Epithelial cell of proximal tubule (primary cell): Measurements from ENCODE around the gene ANKRD22. TPM values are rescaled to one million over a fixed set of nuclear protein-coding genes. Genes with fewer than 3 reads are reported as not detected.

ENCODE experiments used
- DNase-seq: peaks from one replicate; pipeline ENCODE4 v3.0.0-alpha.2; 2011; ENCODE audit warnings: low read depth
- H3K4me3 ChIP-seq: 2 replicates; pipeline ENCODE4 v1.5.1; 2011; ENCODE audit warnings: low read depth, mild to moderate bottlenecking, low read length
- total RNA-seq: library from RNA; depleted of rRNA; stranded (reverse); fragments of >200 nt; gene quantifications from 2 replicates; pipeline ENCODE4 v1.2.3, GENCODE V29; 2015
- TF ChIP-seq, protein P1 (sequence below): conservative IDR thresholded peaks from 2 replicates; pipeline ENCODE4 v1.5.1; 2012; ENCODE audit warnings: low read depth, mild to moderate bottlenecking, low read length

Gene ANKRD22
- total RNA-seq = 0.12 and 1.8 TPM in 2 replicates

DNA sequence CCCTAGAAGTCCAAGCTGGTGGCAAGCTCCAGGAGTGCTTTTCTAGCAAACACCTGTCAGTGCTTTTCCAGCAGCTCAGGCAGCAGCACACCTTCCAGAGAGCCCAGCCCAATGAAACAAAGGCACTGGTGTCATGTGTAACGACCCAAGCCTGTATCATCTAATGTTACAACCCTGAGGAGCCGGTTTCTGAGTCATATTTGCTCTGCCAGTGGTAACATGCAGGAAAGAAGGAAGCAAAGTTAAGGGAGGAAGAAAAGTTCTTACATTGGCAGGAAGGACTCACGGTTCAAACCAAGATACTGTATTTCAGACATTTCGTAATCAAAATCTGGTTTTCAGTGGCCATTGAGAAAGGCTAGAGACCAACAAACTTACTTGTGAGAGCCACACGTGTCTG is at the start of gene ANKRD22:
ANKRD22 (minus strand) TSS at position 139 of the 400 bp plus-strand sequence. CDS start 237 bp downstream, outside the sequence.
- TF ChIP-seq, protein P1, sequence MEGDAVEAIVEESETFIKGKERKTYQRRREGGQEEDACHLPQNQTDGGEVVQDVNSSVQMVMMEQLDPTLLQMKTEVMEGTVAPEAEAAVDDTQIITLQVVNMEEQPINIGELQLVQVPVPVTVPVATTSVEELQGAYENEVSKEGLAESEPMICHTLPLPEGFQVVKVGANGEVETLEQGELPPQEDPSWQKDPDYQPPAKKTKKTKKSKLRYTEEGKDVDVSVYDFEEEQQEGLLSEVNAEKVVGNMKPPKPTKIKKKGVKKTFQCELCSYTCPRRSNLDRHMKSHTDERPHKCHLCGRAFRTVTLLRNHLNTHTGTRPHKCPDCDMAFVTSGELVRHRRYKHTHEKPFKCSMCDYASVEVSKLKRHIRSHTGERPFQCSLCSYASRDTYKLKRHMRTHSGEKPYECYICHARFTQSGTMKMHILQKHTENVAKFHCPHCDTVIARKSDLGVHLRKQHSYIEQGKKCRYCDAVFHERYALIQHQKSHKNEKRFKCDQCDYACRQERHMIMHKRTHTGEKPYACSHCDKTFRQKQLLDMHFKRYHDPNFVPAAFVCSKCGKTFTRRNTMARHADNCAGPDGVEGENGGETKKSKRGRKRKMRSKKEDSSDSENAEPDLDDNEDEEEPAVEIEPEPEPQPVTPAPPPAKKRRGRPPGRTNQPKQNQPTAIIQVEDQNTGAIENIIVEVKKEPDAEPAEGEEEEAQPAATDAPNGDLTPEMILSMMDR = no peak
- no peak for DNase-seq
- no peak within 1 kb of the TSS for H3K4me3 ChIP-seq

DNA sequence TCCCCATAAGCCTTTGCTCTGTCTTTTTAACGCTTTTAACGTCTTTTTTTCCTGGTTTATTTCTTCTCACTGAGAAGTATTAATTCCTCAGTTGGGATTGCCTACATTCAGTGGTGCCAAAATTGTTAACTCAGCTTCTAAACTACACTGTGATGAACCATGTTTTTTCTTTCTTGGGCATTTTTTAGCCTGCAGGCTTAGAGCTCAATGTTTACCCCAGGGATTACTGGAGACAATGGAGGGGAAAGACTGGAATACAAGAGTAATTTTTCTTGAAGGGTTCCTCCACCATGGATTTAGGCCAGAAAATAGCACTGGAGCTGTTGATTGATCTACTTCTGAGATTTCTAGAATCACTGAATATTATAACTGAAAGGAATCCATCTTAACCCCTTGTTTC is 48.2 kb upstream of the ANKRD22 start:
- no peak overlapping the region for H3K4me3 ChIP-seq
- TF ChIP-seq, protein P1 = no peak

GRCh38 chr10:88898727-88899126 is 47.1 kb upstream of the ANKRD22 start:
- H3K4me3 ChIP-seq = no peak overlapping the region
- TF ChIP-seq, protein P1 = no peak

More for the DNA sequence above, 48.2 kb upstream of the ANKRD22 start:
- no peak for DNase-seq

GRCh38 chr10:88896994-88897853 is 45.6 kb upstream of the ANKRD22 start:
- no peak overlapping the region for H3K4me3 ChIP-seq
- TF ChIP-seq, protein P1 = no peak
- no peak for DNase-seq

More at GRCh38 chr10:88898727-88899126, 47.1 kb upstream of the ANKRD22 start:
- DNase-seq = no peak

GRCh38 chr10:88896372-88896993 is 44.8 kb upstream of the ANKRD22 start:
- TF ChIP-seq, protein P1 = no peak
- DNase-seq = no peak
- H3K4me3 ChIP-seq = no peak overlapping the region

- H3K4me3 ChIP-seq = no peak overlapping the region
- no peak for DNase-seq
- TF ChIP-seq, protein P1 = no peak
These were observed 43.6 kb upstream of the ANKRD22 start for GRCh38 chr10:88895250-88895649.

GRCh38 chr10:88893611-88894010 is 42.0 kb upstream of the ANKRD22 start:
- H3K4me3 ChIP-seq = no peak overlapping the region
- DNase-seq = no peak
- TF ChIP-seq, protein P1 = no peak
